Adipose tissue (tissue), 3 donors: ENCODE data around the gene MC5R. TPM values are rescaled to one million over a fixed set of nuclear protein-coding genes. Genes with fewer than 3 reads are reported as not detected.

ENCODE experiments used
- H3K27ac ChIP-seq: one replicate; pipeline ENCODE4 v1.5.1; 2013; ENCODE audit warnings: low read depth, low read length
- WGBS, 3 donors: extraction: QIAGEN DNeasy Blood & Tissue Kit; methylation state at CpG; one replicate each; pipeline ENCODE4 v1.1.7; 2013; 5-methylcytosine and 5-hydroxymethylcytosine counted together
- polyA plus RNA-seq, 3 donors: library from polyadenylated mRNA; stranded (reverse); fragments of 200-250 nt; gene quantifications; one replicate each; pipeline ENCODE4 v1.2.3, GENCODE V29; 2013
- donor health status: healthy with polysubstance abuse.
- donor health status: Bipolar disorder and iron deficiency.
- donor health status: healthy.

MC5R gene
- polyA plus RNA-seq, result under 1 TPM in 1 of 3 donors, not detected in 2; 0.40 TPM

- WGBS, 3 donors, result 3 to 5% (median 3%) methylated on average over 47 to 54 of the region's 54 CpGs
Measured at GRCh38 chr18:13823707-13824395, at the start of gene MC5R. Gene MC5R (plus strand): TSS chr18:13824149. CDS start chr18:13825766, 1,617 bp downstream.

GRCh38 chr18:13775058-13775457 is 48.9 kb upstream of the MC5R start:
- 48 to 72% (median 69%) methylated on average over 3 of the region's 3 CpGs for WGBS, 3 donors
- H3K27ac ChIP-seq, result no peak overlapping the region

More at GRCh38 chr18:13823707-13824395, at the start of gene MC5R:
- H3K27ac ChIP-seq, result no peak within 1 kb of the TSS

- WGBS, 3 donors, result 58 to 64% (median 62%) methylated on average over 7 of the region's 7 CpGs
- H3K27ac ChIP-seq, result no peak overlapping the region
Measured at GRCh38 chr18:13791181-13791580, 32.8 kb upstream of the MC5R start.

- H3K27ac ChIP-seq, result no peak overlapping the region
- WGBS, 3 donors, result 25 to 52% (median 32%) methylated on average over 7 of the region's 7 CpGs
Measured at GRCh38 chr18:13793819-13794218, 30.1 kb upstream of the MC5R start.

GRCh38 chr18:13796515-13796914 is 27.4 kb upstream of the MC5R start:
- H3K27ac ChIP-seq, result no peak overlapping the region
- 67 to 78% (median 70%) methylated on average over 14 of the region's 14 CpGs for WGBS, 3 donors

- H3K27ac ChIP-seq, result no peak overlapping the region
- WGBS, 3 donors, result 36 to 49% (median 40%) methylated on average over 3 of the region's 3 CpGs
Measured at GRCh38 chr18:13797157-13797611, 26.8 kb upstream of the MC5R start.

- 83 to 92% (median 90%) methylated on average over 11 of the region's 11 CpGs for WGBS, 3 donors
Measured at GRCh38 chr18:13799396-13799795, 24.6 kb upstream of the MC5R start.

GRCh38 chr18:13800505-13801259 is 23.3 kb upstream of the MC5R start:
- no peak overlapping the region for H3K27ac ChIP-seq
- WGBS, 3 donors, result 10 to 19% (median 16%) methylated on average over 30 of the region's 30 CpGs

More at GRCh38 chr18:13799396-13799795, 24.6 kb upstream of the MC5R start:
- H3K27ac ChIP-seq, result no peak overlapping the region

GRCh38 chr18:13801260-13801601 is 22.7 kb upstream of the MC5R start:
- WGBS, 3 donors, result 9 to 12% (median 11%) methylated on average over 15 of the region's 15 CpGs

GRCh38 chr18:13804305-13804704 is 19.6 kb upstream of the MC5R start:
- WGBS, 3 donors, result 57 to 69% (median 62%) methylated on average over 4 of the region's 4 CpGs
- no peak overlapping the region for H3K27ac ChIP-seq

More at GRCh38 chr18:13801260-13801601, 22.7 kb upstream of the MC5R start:
- H3K27ac ChIP-seq, result no peak overlapping the region

- WGBS, 3 donors, result 33 to 66% (median 65%) methylated on average over 8 of the region's 8 CpGs
- H3K27ac ChIP-seq, result no peak overlapping the region
Measured at GRCh38 chr18:13808294-13809042, 15.5 kb upstream of the MC5R start.

- 46 to 85% (median 78%) methylated on average over 2 of the region's 2 CpGs for WGBS, 3 donors
- H3K27ac ChIP-seq, result no peak overlapping the region
Measured at GRCh38 chr18:13809043-13809430, 14.9 kb upstream of the MC5R start.

GRCh38 chr18:13809531-13810255 is 14.3 kb upstream of the MC5R start:
- H3K27ac ChIP-seq, result no peak overlapping the region
- 39 to 57% (median 56%) methylated on average over 5 of the region's 5 CpGs for WGBS, 3 donors

GRCh38 chr18:13810950-13811485 is 12.9 kb upstream of the MC5R start:
- H3K27ac ChIP-seq, result no peak overlapping the region
- WGBS, 3 donors, result 52 to 60% (median 56%) methylated on average over 10 of the region's 10 CpGs

- no peak overlapping the region for H3K27ac ChIP-seq
- 60 to 71% (median 67%) methylated on average over 6 of the region's 6 CpGs for WGBS, 3 donors
Measured at GRCh38 chr18:13811993-13812392, 12.0 kb upstream of the MC5R start.

GRCh38 chr18:13813271-13813849 is 10.6 kb upstream of the MC5R start:
- no peak overlapping the region for H3K27ac ChIP-seq
- 21 to 29% (median 25%) methylated on average over 4 of the region's 4 CpGs for WGBS, 3 donors

GRCh38 chr18:13826209-13826608 is 2.3 kb downstream of the MC5R start:
- 91 to 95% (median 95%) methylated on average over 26 of the region's 26 CpGs for WGBS, 3 donors
- no peak overlapping the region for H3K27ac ChIP-seq
